ENCODE results near the gene TMEM120B. TPM values are rescaled to one million over a fixed set of nuclear protein-coding genes. Genes with fewer than 3 reads are reported as not detected.

Gene TMEM120B
- total and polyA plus RNA-seq, 2 experiments from 2014 or later = 5.5 to 9.5 TPM

DNA sequence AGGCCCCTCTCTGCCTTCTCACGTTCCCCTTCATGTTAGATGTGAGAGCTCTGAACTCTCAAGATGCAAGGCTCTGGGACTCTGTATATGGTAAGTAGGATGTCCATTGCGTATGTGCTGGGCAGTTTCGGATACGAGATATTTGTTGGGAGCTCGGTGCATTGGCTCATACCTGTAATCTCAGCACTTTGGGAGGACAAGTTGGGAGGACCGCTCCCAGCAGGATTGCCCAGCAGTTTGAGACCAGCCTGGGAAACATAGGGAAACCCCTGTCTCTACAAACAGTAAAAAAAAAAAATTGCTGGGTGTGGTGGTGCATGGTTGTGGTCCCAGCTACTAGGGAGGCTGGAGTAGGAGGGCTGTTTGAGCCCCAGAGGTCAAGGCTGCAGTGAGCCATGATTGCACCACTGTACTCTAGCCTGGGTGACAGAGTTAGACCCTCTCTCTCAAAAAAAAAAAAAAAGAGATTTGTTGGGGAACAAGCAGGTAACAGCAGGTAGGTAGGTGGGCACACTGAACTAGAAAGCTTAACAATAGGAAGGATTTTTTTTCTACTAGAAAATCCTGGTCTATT, 3.4 kb downstream of the TMEM120B start:
- no peak for DNase-seq (ENCODE audit: low spot score)
- Histone ChIP-seq H4K20me1 (ENCODE audit: insufficient read depth, poor library complexity, severe bottlenecking) (no peaks in the 10 kb centered on the region), H3K4me3 (no peak overlapping the region), H3K9me2 (replicated peaks; ENCODE audit: insufficient read depth) (no peaks in the 10 kb centered on the region), H2AFZ (no peak overlapping the region), H3K4me1 (ENCODE audit: insufficient read depth) (peaks cover 14% of the 10 kb centered on the region), H3K36me3 (replicated peaks; ENCODE audit: insufficient read depth, low read depth) (no peaks in the 10 kb centered on the region), H3K4me2 (no peak overlapping the region), H3K27ac (no peak overlapping the region), H3K79me2 (peaks cover 40% of the 10 kb centered on the region), H3K27me3 (no peaks in the 10 kb centered on the region), H3K9me3 (ENCODE audit: low read depth) (no peaks in the 10 kb centered on the region)
- TF ChIP-seq EZH2 (IDR thresholded peaks at IDR 0.05; ENCODE audit: borderline replicate concordance) (no peak), EZH2phosphoT487 (IDR thresholded peaks at IDR 0.05; ENCODE audit: low read depth, severe bottlenecking, unreplicated experiment) (no peak)
- TF ChIP-seq, protein P1, sequence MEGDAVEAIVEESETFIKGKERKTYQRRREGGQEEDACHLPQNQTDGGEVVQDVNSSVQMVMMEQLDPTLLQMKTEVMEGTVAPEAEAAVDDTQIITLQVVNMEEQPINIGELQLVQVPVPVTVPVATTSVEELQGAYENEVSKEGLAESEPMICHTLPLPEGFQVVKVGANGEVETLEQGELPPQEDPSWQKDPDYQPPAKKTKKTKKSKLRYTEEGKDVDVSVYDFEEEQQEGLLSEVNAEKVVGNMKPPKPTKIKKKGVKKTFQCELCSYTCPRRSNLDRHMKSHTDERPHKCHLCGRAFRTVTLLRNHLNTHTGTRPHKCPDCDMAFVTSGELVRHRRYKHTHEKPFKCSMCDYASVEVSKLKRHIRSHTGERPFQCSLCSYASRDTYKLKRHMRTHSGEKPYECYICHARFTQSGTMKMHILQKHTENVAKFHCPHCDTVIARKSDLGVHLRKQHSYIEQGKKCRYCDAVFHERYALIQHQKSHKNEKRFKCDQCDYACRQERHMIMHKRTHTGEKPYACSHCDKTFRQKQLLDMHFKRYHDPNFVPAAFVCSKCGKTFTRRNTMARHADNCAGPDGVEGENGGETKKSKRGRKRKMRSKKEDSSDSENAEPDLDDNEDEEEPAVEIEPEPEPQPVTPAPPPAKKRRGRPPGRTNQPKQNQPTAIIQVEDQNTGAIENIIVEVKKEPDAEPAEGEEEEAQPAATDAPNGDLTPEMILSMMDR (IDR thresholded peaks at IDR 0.05; ENCODE audit: poor library complexity) = no peak
- WGBS (ENCODE audit: low lambda C conversion rate, missing lambda C conversion rate) = 82% methylated on average over 6 of the region's 6 CpGs

DNA sequence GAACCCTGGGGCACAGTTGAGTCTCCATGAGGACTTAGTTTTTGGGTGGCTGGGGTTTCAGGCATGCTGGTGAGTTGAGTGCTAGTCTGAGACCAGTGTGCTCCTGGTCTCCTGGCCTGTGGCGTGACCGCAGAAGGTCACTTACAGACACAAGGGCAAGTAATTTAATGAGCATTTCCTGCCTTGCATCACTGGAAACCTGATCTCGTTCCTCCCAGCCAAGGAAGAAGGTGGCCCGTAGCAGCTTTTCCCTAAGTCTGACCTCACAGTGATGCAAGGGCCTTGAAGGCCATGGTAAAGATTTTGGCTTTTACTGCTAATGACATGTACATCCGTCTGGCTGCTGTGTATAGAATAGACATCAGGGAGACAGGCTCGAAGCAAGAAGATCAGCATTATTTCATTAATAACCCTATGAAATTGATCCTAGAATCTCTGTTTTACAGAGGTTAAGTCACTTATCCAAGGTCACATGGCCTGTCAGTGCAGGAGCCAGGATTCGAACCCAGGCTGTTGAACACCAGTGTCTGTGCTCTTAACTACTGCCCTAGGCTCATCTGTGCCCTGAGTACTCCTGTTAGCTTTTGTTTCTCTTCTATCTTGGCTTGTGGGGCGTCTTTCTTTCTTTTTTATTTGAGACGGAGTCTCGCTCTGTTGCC, 4.6 kb downstream of the TMEM120B start:
- Histone ChIP-seq H3K36me3 (replicated peaks; ENCODE audit: insufficient read depth, low read depth) (no peaks in the 10 kb centered on the region), H3K4me2 (no peak overlapping the region), H2AFZ (no peak overlapping the region), H3K4me1 (ENCODE audit: insufficient read depth) (peaks cover 9% of the 10 kb centered on the region), H3K27me3 (no peaks in the 10 kb centered on the region), H3K9me3 (ENCODE audit: low read depth) (no peaks in the 10 kb centered on the region), H3K79me2 (peaks cover 40% of the 10 kb centered on the region), H3K4me3 (no peak overlapping the region), H3K9me2 (replicated peaks; ENCODE audit: insufficient read depth) (no peaks in the 10 kb centered on the region), H4K20me1 (ENCODE audit: insufficient read depth, poor library complexity, severe bottlenecking) (no peaks in the 10 kb centered on the region), H3K27ac (no peak overlapping the region)
- no peak for TF ChIP-seq EZH2 (IDR thresholded peaks at IDR 0.05; ENCODE audit: borderline replicate concordance)
- no peak for TF ChIP-seq EZH2phosphoT487 (IDR thresholded peaks at IDR 0.05; ENCODE audit: low read depth, severe bottlenecking, unreplicated experiment)
- TF ChIP-seq, protein P1 (IDR thresholded peaks at IDR 0.05; ENCODE audit: poor library complexity) = no peak
- WGBS (ENCODE audit: low lambda C conversion rate, missing lambda C conversion rate) = 70% methylated on average over 10 of the region's 10 CpGs
- DNase-seq (ENCODE audit: low spot score) = peak; percentile 22

DNA sequence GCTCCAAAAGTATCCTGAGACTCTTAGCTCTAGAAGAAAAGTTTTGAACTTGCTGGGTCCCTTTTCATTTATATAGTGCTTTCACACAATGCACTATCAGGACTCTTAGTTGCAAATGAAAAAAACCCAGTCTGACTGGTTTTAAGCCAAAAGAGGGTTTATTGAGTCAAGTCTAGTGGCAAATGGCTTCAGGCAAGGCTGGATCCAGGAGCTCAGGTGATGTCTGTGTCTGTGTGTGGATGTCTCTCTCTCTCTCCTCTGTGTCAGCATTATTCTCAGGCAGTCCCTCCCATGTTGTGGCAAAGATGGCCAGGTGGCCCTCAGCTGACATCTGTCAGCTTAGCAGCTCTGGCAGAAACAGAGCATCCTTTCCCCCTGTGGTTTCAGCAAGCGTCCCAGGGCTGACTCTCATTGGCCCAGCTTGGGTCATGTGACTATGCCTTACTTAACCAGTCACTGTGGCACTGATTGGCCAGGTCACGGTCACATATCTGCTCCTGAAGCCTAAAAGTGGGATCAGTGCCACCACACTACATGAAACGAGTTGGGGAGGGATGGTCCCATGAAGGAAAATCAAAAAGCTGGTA, 6.2 kb downstream of the TMEM120B start:
- Histone ChIP-seq H3K4me3 (no peak overlapping the region), H3K27me3 (no peaks in the 10 kb centered on the region), H3K9me3 (ENCODE audit: low read depth) (no peaks in the 10 kb centered on the region), H3K4me2 (no peak overlapping the region), H4K20me1 (ENCODE audit: insufficient read depth, poor library complexity, severe bottlenecking) (no peaks in the 10 kb centered on the region), H3K27ac (no peak overlapping the region), H3K36me3 (replicated peaks; ENCODE audit: insufficient read depth, low read depth) (no peaks in the 10 kb centered on the region), H2AFZ (no peak overlapping the region), H3K4me1 (ENCODE audit: insufficient read depth) (peaks cover 3% of the 10 kb centered on the region), H3K9me2 (replicated peaks; ENCODE audit: insufficient read depth) (no peaks in the 10 kb centered on the region), H3K79me2 (peaks cover 30% of the 10 kb centered on the region)
- WGBS (ENCODE audit: low lambda C conversion rate, missing lambda C conversion rate) = 91% methylated on average over 3 of the region's 3 CpGs
- no peak for DNase-seq (ENCODE audit: low spot score)
- TF ChIP-seq EZH2 (IDR thresholded peaks at IDR 0.05; ENCODE audit: borderline replicate concordance) (no peak), EZH2phosphoT487 (IDR thresholded peaks at IDR 0.05; ENCODE audit: low read depth, severe bottlenecking, unreplicated experiment) (no peak)
- TF ChIP-seq, protein P1 (IDR thresholded peaks at IDR 0.05; ENCODE audit: poor library complexity) = no peak
